H1 (cell line): Measurements from ENCODE around the gene ITPR1. TPM values are rescaled to one million over a fixed set of nuclear protein-coding genes. Genes with fewer than 3 reads are reported as not detected.

Experiments used
- HDAC2 ChIP-seq, 2 experiments: fragments of 300-600 bp in 1 of 2; sonication (generic) in 1 of 2; IDR thresholded peaks; 2 replicates each; pipeline ENCODE4 v1.6.1; 2011 to 2012; ENCODE audit warnings: low read depth in 2 of 2, low read length in 2 of 2, mild to moderate bottlenecking in 2 of 2, moderate library complexity in 2 of 2, borderline replicate concordance in 1 of 2, inconsistent platforms in 1 of 2
- KDM4A ChIP-seq: IDR thresholded peaks from one replicate; pipeline ENCODE4 v1.7.1; 2012; ENCODE audit warnings: low read depth, mild to moderate bottlenecking, moderate library complexity, low read length, inconsistent platforms; ENCODE audit not compliant: severe bottlenecking
- SIRT6 ChIP-seq: IDR thresholded peaks from one replicate; pipeline ENCODE4 v1.7.1; 2012; ENCODE audit warnings: low read length, inconsistent platforms
- SIX5 ChIP-seq: IDR thresholded peaks from 2 replicates; pipeline ENCODE4 v1.6.1; 2011; ENCODE audit warnings: mild to moderate bottlenecking, low read depth, low read length
- polyA plus RNA-seq, 7 experiments: library from polyadenylated mRNA; depleted of rRNA in 3 of 7; stranded (reverse) in 5 of 7; unstranded in 2 of 7; fragments of >200 nt in 5 of 7; fragments of 200-250 nt in 2 of 7; gene quantifications; 1 replicate in 5 of 7; 2 replicates in 1 of 7; 4 replicates in 1 of 7; pipeline versions ENCODE4 v1.2.1 to v1.2.3, GENCODE V29; 2011 to 2013; ENCODE audit warnings: missing spikeins in 2 of 7, mixed read lengths in 2 of 7
- total RNA-seq: library from RNA; stranded (reverse); fragmentation: NEBNext Ultra II Directional; extraction: Animal tissue kit (Norgen Biotek cat#: 25700); gene quantifications from 2 replicates; pipeline ENCODE4 v1.2.1, GENCODE V29; 2021
- TF ChIP-seq, protein P1 (sequence below): fragments of 300-600 bp; sonication (generic); IDR thresholded peaks from 2 replicates; pipeline ENCODE4 v1.7.1; 2012; ENCODE audit warnings: low read length, moderate library complexity, mild to moderate bottlenecking, inconsistent platforms; ENCODE audit not compliant: insufficient replicate concordance

ITPR1 gene
- total and polyA plus RNA-seq, 2 of the 8 experiments (the other 6 are each of a cell fraction or from before 2014, with no cell fraction given), result 2.5 to 16.3 TPM

DNA sequence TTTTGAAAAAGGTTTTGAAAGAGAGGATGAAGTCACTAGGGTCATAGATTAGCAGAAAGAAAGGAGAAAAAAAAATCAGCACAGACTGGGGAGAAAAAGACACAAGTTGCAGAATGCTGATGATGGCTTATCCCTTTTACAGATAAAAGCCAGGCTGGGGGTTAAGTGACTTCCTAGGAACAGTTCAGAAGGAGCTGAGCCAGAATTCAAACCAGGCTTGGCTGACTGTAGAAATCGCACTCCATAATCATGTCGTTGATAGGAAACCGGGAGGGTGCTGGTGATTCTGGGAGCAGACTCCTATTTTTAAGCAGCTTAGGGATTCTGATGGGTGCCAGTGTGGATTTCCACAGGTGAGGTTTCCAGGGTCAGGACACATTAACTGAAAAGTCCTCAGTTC lies 326.6 kb downstream of the ITPR1 start (continued):
- TF ChIP-seq, protein P1, sequence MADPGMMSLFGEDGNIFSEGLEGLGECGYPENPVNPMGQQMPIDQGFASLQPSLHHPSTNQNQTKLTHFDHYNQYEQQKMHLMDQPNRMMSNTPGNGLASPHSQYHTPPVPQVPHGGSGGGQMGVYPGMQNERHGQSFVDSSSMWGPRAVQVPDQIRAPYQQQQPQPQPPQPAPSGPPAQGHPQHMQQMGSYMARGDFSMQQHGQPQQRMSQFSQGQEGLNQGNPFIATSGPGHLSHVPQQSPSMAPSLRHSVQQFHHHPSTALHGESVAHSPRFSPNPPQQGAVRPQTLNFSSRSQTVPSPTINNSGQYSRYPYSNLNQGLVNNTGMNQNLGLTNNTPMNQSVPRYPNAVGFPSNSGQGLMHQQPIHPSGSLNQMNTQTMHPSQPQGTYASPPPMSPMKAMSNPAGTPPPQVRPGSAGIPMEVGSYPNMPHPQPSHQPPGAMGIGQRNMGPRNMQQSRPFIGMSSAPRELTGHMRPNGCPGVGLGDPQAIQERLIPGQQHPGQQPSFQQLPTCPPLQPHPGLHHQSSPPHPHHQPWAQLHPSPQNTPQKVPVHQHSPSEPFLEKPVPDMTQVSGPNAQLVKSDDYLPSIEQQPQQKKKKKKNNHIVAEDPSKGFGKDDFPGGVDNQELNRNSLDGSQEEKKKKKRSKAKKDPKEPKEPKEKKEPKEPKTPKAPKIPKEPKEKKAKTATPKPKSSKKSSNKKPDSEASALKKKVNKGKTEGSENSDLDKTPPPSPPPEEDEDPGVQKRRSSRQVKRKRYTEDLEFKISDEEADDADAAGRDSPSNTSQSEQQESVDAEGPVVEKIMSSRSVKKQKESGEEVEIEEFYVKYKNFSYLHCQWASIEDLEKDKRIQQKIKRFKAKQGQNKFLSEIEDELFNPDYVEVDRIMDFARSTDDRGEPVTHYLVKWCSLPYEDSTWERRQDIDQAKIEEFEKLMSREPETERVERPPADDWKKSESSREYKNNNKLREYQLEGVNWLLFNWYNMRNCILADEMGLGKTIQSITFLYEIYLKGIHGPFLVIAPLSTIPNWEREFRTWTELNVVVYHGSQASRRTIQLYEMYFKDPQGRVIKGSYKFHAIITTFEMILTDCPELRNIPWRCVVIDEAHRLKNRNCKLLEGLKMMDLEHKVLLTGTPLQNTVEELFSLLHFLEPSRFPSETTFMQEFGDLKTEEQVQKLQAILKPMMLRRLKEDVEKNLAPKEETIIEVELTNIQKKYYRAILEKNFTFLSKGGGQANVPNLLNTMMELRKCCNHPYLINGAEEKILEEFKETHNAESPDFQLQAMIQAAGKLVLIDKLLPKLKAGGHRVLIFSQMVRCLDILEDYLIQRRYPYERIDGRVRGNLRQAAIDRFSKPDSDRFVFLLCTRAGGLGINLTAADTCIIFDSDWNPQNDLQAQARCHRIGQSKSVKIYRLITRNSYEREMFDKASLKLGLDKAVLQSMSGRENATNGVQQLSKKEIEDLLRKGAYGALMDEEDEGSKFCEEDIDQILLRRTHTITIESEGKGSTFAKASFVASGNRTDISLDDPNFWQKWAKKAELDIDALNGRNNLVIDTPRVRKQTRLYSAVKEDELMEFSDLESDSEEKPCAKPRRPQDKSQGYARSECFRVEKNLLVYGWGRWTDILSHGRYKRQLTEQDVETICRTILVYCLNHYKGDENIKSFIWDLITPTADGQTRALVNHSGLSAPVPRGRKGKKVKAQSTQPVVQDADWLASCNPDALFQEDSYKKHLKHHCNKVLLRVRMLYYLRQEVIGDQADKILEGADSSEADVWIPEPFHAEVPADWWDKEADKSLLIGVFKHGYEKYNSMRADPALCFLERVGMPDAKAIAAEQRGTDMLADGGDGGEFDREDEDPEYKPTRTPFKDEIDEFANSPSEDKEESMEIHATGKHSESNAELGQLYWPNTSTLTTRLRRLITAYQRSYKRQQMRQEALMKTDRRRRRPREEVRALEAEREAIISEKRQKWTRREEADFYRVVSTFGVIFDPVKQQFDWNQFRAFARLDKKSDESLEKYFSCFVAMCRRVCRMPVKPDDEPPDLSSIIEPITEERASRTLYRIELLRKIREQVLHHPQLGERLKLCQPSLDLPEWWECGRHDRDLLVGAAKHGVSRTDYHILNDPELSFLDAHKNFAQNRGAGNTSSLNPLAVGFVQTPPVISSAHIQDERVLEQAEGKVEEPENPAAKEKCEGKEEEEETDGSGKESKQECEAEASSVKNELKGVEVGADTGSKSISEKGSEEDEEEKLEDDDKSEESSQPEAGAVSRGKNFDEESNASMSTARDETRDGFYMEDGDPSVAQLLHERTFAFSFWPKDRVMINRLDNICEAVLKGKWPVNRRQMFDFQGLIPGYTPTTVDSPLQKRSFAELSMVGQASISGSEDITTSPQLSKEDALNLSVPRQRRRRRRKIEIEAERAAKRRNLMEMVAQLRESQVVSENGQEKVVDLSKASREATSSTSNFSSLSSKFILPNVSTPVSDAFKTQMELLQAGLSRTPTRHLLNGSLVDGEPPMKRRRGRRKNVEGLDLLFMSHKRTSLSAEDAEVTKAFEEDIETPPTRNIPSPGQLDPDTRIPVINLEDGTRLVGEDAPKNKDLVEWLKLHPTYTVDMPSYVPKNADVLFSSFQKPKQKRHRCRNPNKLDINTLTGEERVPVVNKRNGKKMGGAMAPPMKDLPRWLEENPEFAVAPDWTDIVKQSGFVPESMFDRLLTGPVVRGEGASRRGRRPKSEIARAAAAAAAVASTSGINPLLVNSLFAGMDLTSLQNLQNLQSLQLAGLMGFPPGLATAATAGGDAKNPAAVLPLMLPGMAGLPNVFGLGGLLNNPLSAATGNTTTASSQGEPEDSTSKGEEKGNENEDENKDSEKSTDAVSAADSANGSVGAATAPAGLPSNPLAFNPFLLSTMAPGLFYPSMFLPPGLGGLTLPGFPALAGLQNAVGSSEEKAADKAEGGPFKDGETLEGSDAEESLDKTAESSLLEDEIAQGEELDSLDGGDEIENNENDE, result no peak
- TF ChIP-seq SIRT6 (no peak), KDM4A (no peak), HDAC2 (IDR thresholded peaks at IDR 0.05; ENCODE audit: borderline replicate concordance in 1 of 2, low read depth in 2 of 2, low read length in 2 of 2) (no peak), SIX5 (no peak)
- TF ChIP-seq, all 59 proteins: peak for 0
